OCI-LY7 (cell line): ENCODE data around the gene PAPOLB. TPM values are rescaled to one million over a fixed set of nuclear protein-coding genes. Genes with fewer than 3 reads are reported as not detected.

Experiments used
- BruUV-seq: library from RNA; stranded (reverse); fragments of 400-500 nt; replicated peaks from 2 replicates; lab custom pipeline; 2021; lab: Mats Ljungman, UMichigan
- CTCF ChIA-PET: fragments of 300-600 bp; sonication (Branson Sonifier 250); formaldehyde crosslinking; loops from one replicate; lab custom pipeline; 2022; ENCODE audit warnings: antibody characterized with exemption; ENCODE audit not compliant: unreplicated experiment; lab: Charles Lee
- POLR2A ChIA-PET: fragments of 300-600 bp; sonication (Branson Sonifier 250); formaldehyde crosslinking; loops from one replicate; lab custom pipeline; 2022; ENCODE audit warnings: antibody characterized with exemption; lab: Charles Lee
- DNase-seq: peaks from one replicate; pipeline ENCODE4 v3.0.0-alpha.2; 2015; ENCODE audit warnings: low spot score
- H2AFZ ChIP-seq: fragments of 200-600 bp; sonication (generic), shearing (Covaris generic); 2 replicates; pipeline ENCODE4 v1.6.1; 2014; ENCODE audit warnings: mild to moderate bottlenecking, antibody characterized with exemption, low read length, moderate library complexity
- H3K27ac ChIP-seq: fragments of 200-600 bp; sonication (generic); 2 replicates; pipeline ENCODE4 v1.5.1; 2014; ENCODE audit warnings: mixed run types, low read depth, mild to moderate bottlenecking, moderate library complexity, low read length, inconsistent platforms; ENCODE audit not compliant: poor library complexity, severe bottlenecking
- H3K36me3 ChIP-seq: fragments of 200-600 bp; sonication (generic); 2 replicates; pipeline ENCODE4 v1.6.1; 2014; ENCODE audit warnings: mild to moderate bottlenecking, antibody characterized with exemption, low read length, moderate library complexity, mixed read lengths; ENCODE audit not compliant: insufficient read depth
- H3K4me1 ChIP-seq: fragments of 200-600 bp; sonication (generic); 2 replicates; pipeline ENCODE4 v1.5.1; 2014; ENCODE audit warnings: mild to moderate bottlenecking, low read length; ENCODE audit not compliant: insufficient read depth, poor library complexity, severe bottlenecking
- H3K4me2 ChIP-seq: fragments of 200-600 bp; sonication (generic); 2 replicates; pipeline ENCODE4 v1.6.1; 2014; ENCODE audit warnings: mild to moderate bottlenecking, low read length
- H3K4me3 ChIP-seq: fragments of 200-600 bp; sonication (generic); 2 replicates; pipeline ENCODE4 v1.5.1; 2014; ENCODE audit warnings: mild to moderate bottlenecking, low read depth, low read length; ENCODE audit not compliant: poor library complexity, severe bottlenecking
- H3K79me2 ChIP-seq: fragments of 200-600 bp; sonication (generic); 2 replicates; pipeline ENCODE4 v1.6.1; 2016; ENCODE audit warnings: low read depth, mild to moderate bottlenecking, low read length, moderate library complexity, mixed read lengths; ENCODE audit not compliant: insufficient read depth
- H3K9me2 ChIP-seq: fragments of 200-600 bp; sonication (generic); 2 replicates; pipeline ENCODE4 v1.6.1; 2016; ENCODE audit warnings: mild to moderate bottlenecking, low read length, mixed read lengths; ENCODE audit not compliant: insufficient read depth
- H3K9me3 ChIP-seq: fragments of 200-600 bp; sonication (generic); 2 replicates; pipeline ENCODE4 v1.6.1; 2014; ENCODE audit warnings: mild to moderate bottlenecking, mixed run types, low read length, mixed read lengths
- H4K20me1 ChIP-seq: fragments of 200-600 bp; sonication (generic); 2 replicates; pipeline ENCODE4 v1.6.1; 2014; ENCODE audit warnings: mild to moderate bottlenecking, antibody characterized with exemption, low read length, moderate library complexity, mixed read lengths; ENCODE audit not compliant: insufficient read depth
- CTCF ChIP-seq: fragments of 200-600 bp; sonication (generic); conservative IDR thresholded peaks from 2 replicates; pipeline ENCODE4 v1.5.1; 2014; ENCODE audit warnings: mild to moderate bottlenecking, antibody characterized with exemption, low read length, moderate library complexity, mixed read lengths
- EZH2phosphoT487 ChIP-seq: fragments of 200-600 bp; sonication (generic); IDR thresholded peaks from 2 replicates; pipeline ENCODE4 v1.6.1; 2018; ENCODE audit warnings: low read depth, borderline replicate concordance, mild to moderate bottlenecking, mixed run types, antibody characterized with exemption, low read length, moderate library complexity, mixed read lengths
- intact Hi-C: fragments of 100-400 bp; cut with micrococcal nuclease; formaldehyde crosslinking; loops from one replicate; pipeline ENCODE4 v1.10.0; 2022; ENCODE audit not compliant: unreplicated experiment
- small RNA-seq: library from RNA; depleted of rRNA; stranded (forward); fragments of <200 nt; gene quantifications from one replicate; pipeline ENCODE3, GENCODE V24; 2014
- total RNA-seq, 2 experiments: library from RNA; depleted of rRNA in 1 of 2; stranded (reverse); fragments of >200 nt in 1 of 2; shearing (Covaris generic) in 1 of 2; gene quantifications; 2 replicates each; pipeline ENCODE4 v1.2.3, GENCODE V29; 2014 to 2022

Gene PAPOLB
- total RNA-seq, 2 experiments from 2014 or later: not detected

DNA sequence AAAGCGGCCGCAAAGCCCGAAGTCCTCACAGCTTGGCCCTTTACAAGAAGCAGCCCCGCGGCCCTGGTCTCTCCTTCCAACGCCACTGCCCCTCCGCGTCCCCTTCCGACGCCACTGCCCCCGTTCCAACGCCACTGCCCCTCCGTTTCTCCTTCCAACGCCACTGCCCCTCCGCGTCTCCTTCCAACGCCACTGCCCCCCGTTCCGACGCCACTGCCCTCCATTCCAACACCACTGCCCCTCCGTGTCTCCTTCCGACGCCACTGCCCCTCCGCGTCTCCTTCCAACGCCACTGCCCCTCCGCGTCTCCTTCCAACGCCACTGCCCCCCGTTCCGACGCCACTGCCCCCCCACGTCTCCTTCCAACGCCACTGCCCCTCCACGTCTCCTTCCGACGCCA, 53.3 kb downstream of the PAPOLB start:
- H3K9me2 ChIP-seq: no peaks in the 10 kb centered on the region
- no peak for DNase-seq
- H3K4me3 ChIP-seq: no peak overlapping the region
- ChIA-PET CTCF (no interaction called here), POLR2A (no interaction called here)
- H3K27ac ChIP-seq: no peak overlapping the region
- BruUV-seq: no TSS peak
- no peaks in the 10 kb centered on the region for H3K4me1 ChIP-seq
- H3K79me2 ChIP-seq: no peaks in the 10 kb centered on the region
- intact Hi-C loops: no loop called here
- no peaks in the 10 kb centered on the region for H3K9me3 ChIP-seq
- H4K20me1 ChIP-seq: no peaks in the 10 kb centered on the region
- no peak overlapping the region for H2AFZ ChIP-seq
- no peak overlapping the region for H3K4me2 ChIP-seq
- TF ChIP-seq EZH2phosphoT487 (no peak), CTCF (no peak)
- H3K36me3 ChIP-seq: no peaks in the 10 kb centered on the region

- Histone ChIP-seq H3K9me3 (no peaks in the 10 kb centered on the region), H3K36me3 (no peaks in the 10 kb centered on the region), H3K4me2 (no peak overlapping the region), H2AFZ (no peak overlapping the region), H3K79me2 (no peaks in the 10 kb centered on the region), H4K20me1 (no peaks in the 10 kb centered on the region), H3K4me1 (no peaks in the 10 kb centered on the region), H3K9me2 (no peaks in the 10 kb centered on the region), H3K4me3 (no peak overlapping the region), H3K27ac (no peak overlapping the region)
- ChIA-PET CTCF (no interaction called here), POLR2A (no interaction called here)
- no peak for TF ChIP-seq EZH2phosphoT487
- no peak for TF ChIP-seq CTCF
- BruUV-seq: no TSS peak
- intact Hi-C loops: no loop called here
- no peak for DNase-seq
Measured at GRCh38 chr7:4808026-4808425, 53.8 kb downstream of the PAPOLB start.

Small RNAs within 50 kb of the gene (small RNA-seq; reads per million reads assigned to genes)
- gene RF00019: not detected

Other genes starting within 250 kb of the PAPOLB start
- 13.8 and 17.3 TPM in 2 replicates for gene FOXK1, start 179.7 kb downstream of the PAPOLB start, total RNA-seq (2014; rRNA removed; shearing (Covaris generic))
- 32.0 and 34.5 TPM in 2 replicates for gene FOXK1, start 179.7 kb downstream of the PAPOLB start, total RNA-seq (2022)
- gene AP5Z1, start 86.4 kb downstream of the PAPOLB start, total RNA-seq (2014; rRNA removed; shearing (Covaris generic)): 35.0 and 37.0 TPM in 2 replicates
- gene AP5Z1, start 86.4 kb downstream of the PAPOLB start, total RNA-seq (2022): 32.1 and 32.8 TPM in 2 replicates
- not detected in 2 replicates for gene RADIL, start 21.7 kb upstream of the PAPOLB start, total RNA-seq (2014; rRNA removed; shearing (Covaris generic))
- 0.24 and 0.34 TPM in 2 replicates for gene RADIL, start 21.7 kb upstream of the PAPOLB start, total RNA-seq (2022)
- gene MMD2, start 97.2 kb upstream of the PAPOLB start, total RNA-seq (2014; rRNA removed; shearing (Covaris generic)): not detected in 2 replicates
- gene MMD2, start 97.2 kb upstream of the PAPOLB start, total RNA-seq (2022): not detected in 2 replicates
- gene RBAK, start 183.8 kb upstream of the PAPOLB start, total RNA-seq (2014; rRNA removed; shearing (Covaris generic)): 7.4 and 9.5 TPM in 2 replicates
- gene RBAK, start 183.8 kb upstream of the PAPOLB start, total RNA-seq (2022): 16.0 and 18.5 TPM in 2 replicates